OCI-LY3 (cell line): ENCODE results near the gene PGAM1.

ENCODE experiments used
- H2AFZ ChIP-seq: fragments of 200-600, 300-600 bp; shearing (Covaris generic); 2 replicates; pipeline ENCODE4 v1.6.0; 2014; ENCODE audit warnings: antibody characterized with exemption, low read depth, low read length
- H3K27ac ChIP-seq: fragments of 200-600, 300-600 bp; sonication (generic); 2 replicates; pipeline ENCODE4 v1.5.1; 2014; ENCODE audit warnings: mild to moderate bottlenecking, low read length, moderate library complexity, mixed read lengths
- H3K27me3 ChIP-seq: fragments of 200-600, 300-600 bp; sonication (generic); 2 replicates; pipeline ENCODE4 v1.6.1; 2014; ENCODE audit warnings: low read depth, low read length, mixed read lengths
- H3K36me3 ChIP-seq: fragments of 200-600, 300-600 bp; sonication (generic); replicated peaks from 2 replicates; pipeline ENCODE3; 2014; ENCODE audit warnings: low read depth, low read length, mixed read lengths
- H3K4me1 ChIP-seq: fragments of 300-600, 200-600 bp; sonication (generic); 2 replicates; pipeline ENCODE4 v1.6.1; 2014; ENCODE audit warnings: low read length, mixed read lengths
- H3K4me2 ChIP-seq: fragments of 200-600, 300-600 bp; sonication (generic); 2 replicates; pipeline ENCODE4 v1.6.1; 2014; ENCODE audit warnings: low read length, mixed read lengths
- H3K4me3 ChIP-seq: fragments of 300-600, 200-600 bp; sonication (generic); 2 replicates; pipeline ENCODE4 v1.5.1; 2014; ENCODE audit warnings: antibody characterized with exemption, mild to moderate bottlenecking, low read length, moderate library complexity
- H3K79me2 ChIP-seq: fragments of 300-600, 200-600 bp; shearing (Covaris generic); 2 replicates; pipeline ENCODE4 v1.6.1; 2014; ENCODE audit warnings: mild to moderate bottlenecking, low read length, mixed read lengths
- H3K9ac ChIP-seq: fragments of 300-600, 200-600 bp; shearing (Covaris generic); 2 replicates; pipeline ENCODE4 v1.6.0; 2014; ENCODE audit warnings: mild to moderate bottlenecking, low read length, moderate library complexity
- H3K9me3 ChIP-seq: fragments of 200-600, 300-600 bp; shearing (Covaris generic); 2 replicates; pipeline ENCODE4 v1.6.1; 2014; ENCODE audit warnings: low read length, mixed read lengths; ENCODE audit not compliant: insufficient read depth
- H4K20me1 ChIP-seq: fragments of 200-600, 300-600 bp; sonication (generic); 2 replicates; pipeline ENCODE4 v1.6.1; 2016; ENCODE audit warnings: low read length, mixed read lengths; ENCODE audit not compliant: insufficient read depth
- CTCF ChIP-seq: fragments of 200-600, 300-600 bp; sonication (generic); IDR thresholded peaks from 2 replicates; pipeline ENCODE4 v1.5.1; 2014; ENCODE audit warnings: antibody characterized with exemption, low read length, low read depth
- EZH2phosphoT487 ChIP-seq: fragments of 200-600 bp; shearing (Covaris generic); IDR thresholded peaks from 2 replicates; pipeline ENCODE4 v1.6.1; 2018; ENCODE audit warnings: antibody characterized with exemption, mixed run types, low read depth

The PGAM1 gene

DNA sequence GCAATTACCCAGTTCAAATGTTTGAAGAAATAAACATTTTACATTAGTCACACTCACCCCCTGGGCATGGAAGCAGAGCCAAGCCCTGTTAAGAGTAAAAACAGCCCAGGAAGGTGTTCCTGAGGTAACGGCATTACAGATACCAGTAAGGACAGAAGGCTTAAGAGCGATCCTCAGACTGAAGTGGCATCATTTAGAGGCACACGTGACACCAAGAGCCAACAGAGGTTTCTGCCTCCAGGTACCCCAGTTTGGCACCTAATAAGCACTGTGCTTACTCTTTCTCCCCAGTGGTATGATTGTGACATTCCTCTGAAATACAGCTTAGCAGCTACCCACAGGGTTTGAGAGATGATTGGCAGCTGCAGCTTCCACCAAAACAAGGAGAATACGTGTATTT is 55.1 kb downstream of the PGAM1 start:
- no peak overlapping the region for H3K27ac ChIP-seq
- H3K4me2 ChIP-seq, result no peak overlapping the region
- no peaks in the 10 kb centered on the region for H3K9me3 ChIP-seq
- H2AFZ ChIP-seq, result no peak overlapping the region
- H3K9ac ChIP-seq, result no peak overlapping the region
- H4K20me1 ChIP-seq, result no peaks in the 10 kb centered on the region
- H3K79me2 ChIP-seq, result peaks cover 8% of the 10 kb centered on the region
- H3K27me3 ChIP-seq, result no peaks in the 10 kb centered on the region
- H3K4me3 ChIP-seq, result no peak overlapping the region
- peaks cover 13% of the 10 kb centered on the region for H3K36me3 ChIP-seq
- peaks cover 12% of the 10 kb centered on the region for H3K4me1 ChIP-seq
- TF ChIP-seq EZH2phosphoT487 (no peak), CTCF (no peak)

DNA sequence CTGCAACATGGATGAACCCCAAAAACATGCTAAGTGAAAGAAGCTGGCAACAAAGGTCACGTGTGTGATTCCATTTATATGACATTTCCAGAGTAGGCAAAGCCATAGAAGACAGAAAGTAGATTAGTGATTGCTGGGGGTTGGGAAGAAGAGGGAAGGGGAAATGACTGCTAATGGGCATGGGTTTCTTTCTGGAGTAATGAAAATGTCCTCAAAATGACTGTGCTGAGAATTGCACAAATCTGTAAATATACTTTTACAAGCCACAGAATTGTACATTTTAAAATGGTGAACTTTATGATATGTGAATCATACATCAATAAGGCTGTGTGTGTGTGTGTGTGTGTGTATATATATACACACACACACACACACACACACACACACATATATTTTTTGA is 56.4 kb downstream of the PGAM1 start:
- no peak overlapping the region for H3K9ac ChIP-seq
- no peak overlapping the region for H3K4me3 ChIP-seq
- no peaks in the 10 kb centered on the region for H3K27me3 ChIP-seq
- no peaks in the 10 kb centered on the region for H3K9me3 ChIP-seq
- TF ChIP-seq CTCF (no peak), EZH2phosphoT487 (no peak)
- H4K20me1 ChIP-seq, result no peaks in the 10 kb centered on the region
- peaks cover 7% of the 10 kb centered on the region for H3K36me3 ChIP-seq
- no peak overlapping the region for H3K27ac ChIP-seq
- H2AFZ ChIP-seq, result no peak overlapping the region
- H3K4me2 ChIP-seq, result no peak overlapping the region
- H3K4me1 ChIP-seq, result peaks cover 12% of the 10 kb centered on the region
- peaks cover 13% of the 10 kb centered on the region for H3K79me2 ChIP-seq
